AG09309 (cell line): ENCODE data around the gene TEX2.

Source experiments
- DNase-seq: peaks from one replicate; pipeline ENCODE4 v3.0.0-alpha.2; 2010; ENCODE audit warnings: low read depth
- H3K4me3 ChIP-seq: 2 replicates; pipeline ENCODE4 v1.5.1; 2011; ENCODE audit warnings: mild to moderate bottlenecking, low read depth, low read length, moderate library complexity; ENCODE audit not compliant: control insufficient read depth
- CTCF ChIP-seq: IDR thresholded peaks from 2 replicates; pipeline ENCODE4 v1.5.1; 2011; ENCODE audit warnings: mild to moderate bottlenecking, low read depth, low read length, inconsistent platforms; ENCODE audit not compliant: insufficient read depth, control insufficient read depth; ENCODE audit errors: missing control alignments

TEX2 gene

GRCh38 chr17:64155751-64156544 lies 107.1 kb downstream of the TEX2 start:
- no peak for DNase-seq
- no peak for TF ChIP-seq CTCF
- no peak overlapping the region for H3K4me3 ChIP-seq

GRCh38 chr17:64155129-64155528 lies 107.9 kb downstream of the TEX2 start:
- H3K4me3 ChIP-seq = no peak overlapping the region
- DNase-seq = no peak
- no peak for TF ChIP-seq CTCF

GRCh38 chr17:64154717-64155116 lies 108.3 kb downstream of the TEX2 start:
- DNase-seq = no peak
- no peak overlapping the region for H3K4me3 ChIP-seq
- TF ChIP-seq CTCF = no peak

- no peak for DNase-seq
- H3K4me3 ChIP-seq = no peak overlapping the region
- no peak for TF ChIP-seq CTCF
These were observed 108.8 kb downstream of the TEX2 start for GRCh38 chr17:64154313-64154695.

GRCh38 chr17:64153565-64154312 lies 109.3 kb downstream of the TEX2 start:
- no peak for DNase-seq
- no peak for TF ChIP-seq CTCF
- no peak overlapping the region for H3K4me3 ChIP-seq

GRCh38 chr17:64152428-64153125 lies 110.5 kb downstream of the TEX2 start:
- TF ChIP-seq CTCF = no peak
- H3K4me3 ChIP-seq = no peak overlapping the region
- no peak for DNase-seq
